ENCODE measurements around the gene SLCO1C1.

DNA sequence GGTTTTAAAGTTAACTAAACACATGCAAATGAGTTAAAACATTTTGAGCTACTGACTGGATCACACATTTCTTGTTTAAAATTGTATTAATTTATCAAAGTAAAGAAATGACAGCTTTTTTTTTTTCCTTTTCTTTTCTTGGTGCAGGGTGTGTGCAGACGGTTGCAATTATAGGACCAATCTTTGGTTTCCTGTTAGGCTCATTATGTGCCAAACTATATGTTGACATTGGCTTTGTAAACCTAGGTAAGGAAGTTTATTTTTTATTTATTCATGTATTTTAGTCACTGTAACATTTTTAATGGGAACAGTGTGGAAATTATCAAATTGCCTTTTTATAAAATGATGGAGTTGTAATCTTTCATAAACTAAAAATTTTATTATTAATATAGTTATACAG is 21.9 kb downstream of the SLCO1C1 start:
- no peak for TF ChIP-seq POLR2AphosphoS5 (IDR thresholded peaks at IDR 0.05; ENCODE audit: low read depth, low read length)
- TF ChIP-seq POLR2A (IDR thresholded peaks at IDR 0.05; ENCODE audit: low read depth, low read length) = no peak
- no peak for TF ChIP-seq SPI1 (IDR thresholded peaks at IDR 0.05; ENCODE audit: low read depth, low read length)
- TF ChIP-seq TAF1 (IDR thresholded peaks at IDR 0.05; ENCODE audit: low read depth, low read length) = no peak
- TF ChIP-seq PAX5 (IDR thresholded peaks at IDR 0.05; ENCODE audit: insufficient read depth, low read length, severe bottlenecking) = no peak
